Measurements from ENCODE around the gene KDM5B.

The KDM5B gene

GRCh38 chr1:202677433-202677832, 130.8 kb downstream of the KDM5B start:
- DNase-seq (ENCODE audit: low read depth), result no peak
- TF ChIP-seq CTCF (IDR thresholded peaks at IDR 0.05; ENCODE audit: control insufficient read depth, insufficient read depth, low read depth, low read length, missing control alignments), result no peak
- H3K4me3 ChIP-seq (ENCODE audit: control insufficient read depth, low read depth, low read length), result no peak overlapping the region

All from AG09309 (cell line).